Loucy (cell line): ENCODE data around the gene NOL7.

Experiments
- EZH2phosphoT487 ChIP-seq: fragments of 200-600 bp; IDR thresholded peaks from 2 replicates; pipeline ENCODE4 v1.6.1; 2018; ENCODE audit warnings: antibody characterized with exemption, mild to moderate bottlenecking, moderate library complexity, borderline replicate concordance
- TF ChIP-seq, protein P1 (sequence below): fragments of 200-600 bp; sonication (generic); conservative IDR thresholded peaks from 2 replicates; pipeline ENCODE4 v1.5.1; 2014; ENCODE audit warnings: mild to moderate bottlenecking, antibody characterized with exemption, low read length

DNA sequence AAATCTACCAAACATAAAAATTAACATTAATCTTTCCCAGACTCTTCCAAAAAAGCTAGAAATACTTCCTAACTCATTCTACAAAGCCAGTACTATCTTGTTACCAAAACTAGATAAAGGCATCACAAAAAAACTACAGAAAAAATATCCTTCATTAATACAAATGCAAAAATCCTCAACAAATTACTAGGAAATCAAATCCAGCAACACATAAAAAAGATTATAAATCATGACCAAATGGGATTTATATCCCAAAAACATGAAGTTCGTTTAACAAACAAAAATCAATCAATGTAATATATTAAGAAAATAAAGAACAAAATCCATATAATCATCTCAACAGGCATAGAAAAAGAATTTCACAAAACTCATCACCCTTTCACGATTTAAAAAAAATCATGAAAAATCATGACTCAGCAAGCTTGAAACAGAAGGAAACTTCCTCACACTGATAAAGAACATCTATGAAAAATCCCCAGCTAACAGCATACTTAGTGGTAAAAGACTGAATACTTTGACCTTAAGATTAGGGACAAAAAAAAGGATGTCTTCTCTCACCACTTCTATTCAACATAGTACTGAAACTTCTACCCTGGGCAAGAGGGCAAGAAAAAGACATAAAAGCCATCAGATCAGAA is 53.3 kb downstream of the NOL7 start:
- TF ChIP-seq, protein P1, sequence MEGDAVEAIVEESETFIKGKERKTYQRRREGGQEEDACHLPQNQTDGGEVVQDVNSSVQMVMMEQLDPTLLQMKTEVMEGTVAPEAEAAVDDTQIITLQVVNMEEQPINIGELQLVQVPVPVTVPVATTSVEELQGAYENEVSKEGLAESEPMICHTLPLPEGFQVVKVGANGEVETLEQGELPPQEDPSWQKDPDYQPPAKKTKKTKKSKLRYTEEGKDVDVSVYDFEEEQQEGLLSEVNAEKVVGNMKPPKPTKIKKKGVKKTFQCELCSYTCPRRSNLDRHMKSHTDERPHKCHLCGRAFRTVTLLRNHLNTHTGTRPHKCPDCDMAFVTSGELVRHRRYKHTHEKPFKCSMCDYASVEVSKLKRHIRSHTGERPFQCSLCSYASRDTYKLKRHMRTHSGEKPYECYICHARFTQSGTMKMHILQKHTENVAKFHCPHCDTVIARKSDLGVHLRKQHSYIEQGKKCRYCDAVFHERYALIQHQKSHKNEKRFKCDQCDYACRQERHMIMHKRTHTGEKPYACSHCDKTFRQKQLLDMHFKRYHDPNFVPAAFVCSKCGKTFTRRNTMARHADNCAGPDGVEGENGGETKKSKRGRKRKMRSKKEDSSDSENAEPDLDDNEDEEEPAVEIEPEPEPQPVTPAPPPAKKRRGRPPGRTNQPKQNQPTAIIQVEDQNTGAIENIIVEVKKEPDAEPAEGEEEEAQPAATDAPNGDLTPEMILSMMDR: no peak
- TF ChIP-seq EZH2phosphoT487: no peak
